Gastroesophageal sphincter (tissue), 4 donors: ENCODE data around the gene KIZ. TPM values are rescaled to one million over a fixed set of nuclear protein-coding genes. Genes with fewer than 3 reads are reported as not detected.

ENCODE experiments used
- ATAC-seq: fragments of 150-250 bp; one replicate; pipeline ENCODE4 v1.9.1; 2016; ENCODE audit warnings: mild to moderate bottlenecking, moderate library complexity
- H3K27ac ChIP-seq, 4 donors: fragments of 200-600 bp; sonication (generic) in 3 of 4; 1 replicate in 3 of 4; 2 replicates in 1 of 4; pipeline ENCODE4 v1.5.1; 2016 to 2019
- H3K27me3 ChIP-seq: fragments of 200-600 bp; sonication (generic); one replicate; pipeline ENCODE4 v1.5.1; 2019
- H3K36me3 ChIP-seq, 2 donors: fragments of 200-600 bp; sonication (generic); one replicate each; pipeline ENCODE4 v1.5.1; 2019; ENCODE audit warnings: control low read depth in 1 of 2
- H3K4me1 ChIP-seq, 3 donors: fragments of 200-600 bp; sonication (generic); 1 replicate in 2 of 3; 2 replicates in 1 of 3; pipeline ENCODE4 v1.5.1; 2016 to 2019; ENCODE audit warnings: control low read depth in 2 of 3
- H3K4me3 ChIP-seq, 2 donors: fragments of 200-600 bp; sonication (generic); one replicate each; pipeline ENCODE4 v1.5.1; 2019; ENCODE audit warnings: mild to moderate bottlenecking in 1 of 2, moderate library complexity in 1 of 2
- H3K9me3 ChIP-seq, 3 donors: fragments of 200-600 bp; sonication (generic); one replicate each; pipeline ENCODE4 v1.5.1; 2017 to 2019; ENCODE audit warnings: control low read depth in 2 of 3
- EP300 ChIP-seq: sonication (generic); formaldehyde crosslinking; IDR thresholded peaks from one replicate; pipeline ENCODE4 v1.6.1; 2017; ENCODE audit warnings: antibody characterized with exemption, mild to moderate bottlenecking
- POLR2A ChIP-seq, 2 donors: fragments of 450-650 bp; IDR thresholded peaks; one replicate each; pipeline ENCODE4 v1.6.1; 2017; ENCODE audit warnings: antibody characterized with exemption in 2 of 2, mild to moderate bottlenecking in 2 of 2, moderate library complexity in 1 of 2
- POLR2AphosphoS5 ChIP-seq: sonication (generic); formaldehyde crosslinking; IDR thresholded peaks from one replicate; pipeline ENCODE4 v1.6.1; 2017; ENCODE audit warnings: antibody characterized with exemption
- WGBS, 2 donors: methylation state at CpG; one replicate each; pipeline ENCODE4 v1.1.5; 2018; ENCODE audit warnings: low coverage in 1 of 2; 5-methylcytosine and 5-hydroxymethylcytosine counted together
- total RNA-seq, 4 donors: library from RNA; depleted of rRNA; stranded (reverse); fragments of >200 nt; gene quantifications; one replicate each; pipeline ENCODE4 v1.1.0, GENCODE V29; 2016
- TF ChIP-seq, protein P1 (sequence below), 4 experiments: fragments of 200-600 bp in 2 of 4; fragments of 450-650 bp in 2 of 4; sonication (generic) in 1 of 4; IDR thresholded peaks; one replicate each; pipeline ENCODE4 v1.5.1; 2017 to 2019; ENCODE audit warnings: antibody characterized with exemption in 4 of 4, mild to moderate bottlenecking in 2 of 4, moderate library complexity in 2 of 4

The KIZ gene
- total RNA-seq, 4 donors from 2014 or later = 19.9 to 31.0 (median 30.6) TPM

DNA sequence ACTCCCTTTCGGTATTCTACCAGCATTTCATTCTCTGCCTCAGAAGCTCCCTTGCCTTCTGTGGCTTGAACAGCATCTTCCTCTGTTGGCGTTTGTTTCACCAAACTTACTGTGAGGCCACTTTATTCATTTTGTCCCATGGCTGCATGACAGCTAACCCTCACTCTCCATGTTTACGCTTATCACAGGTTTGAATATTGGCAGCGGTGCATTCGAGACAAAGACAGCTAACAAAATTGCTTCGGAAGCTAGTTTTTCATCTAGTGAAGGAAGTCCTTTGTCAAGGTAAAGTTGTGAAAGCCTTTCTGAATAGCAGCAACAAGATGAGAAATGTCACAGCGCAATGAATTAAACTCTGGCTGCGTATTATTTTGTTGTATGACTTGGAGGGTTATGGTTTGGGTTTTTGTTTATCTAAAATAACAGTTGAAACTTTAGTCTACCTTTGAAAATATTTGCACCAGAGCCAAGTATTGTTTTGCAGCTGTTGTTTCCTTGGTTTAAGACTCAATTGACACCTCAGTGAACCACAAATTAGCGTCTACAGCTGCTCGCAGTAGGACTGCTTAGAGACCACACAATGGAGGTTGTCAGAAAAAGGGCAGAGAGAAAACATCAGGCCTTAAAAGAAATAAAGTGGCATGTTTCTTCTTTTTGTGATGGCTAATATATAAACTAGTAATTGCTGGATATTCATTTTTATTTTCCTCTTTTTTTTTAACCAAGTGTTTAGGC lies 106.8 kb downstream of the KIZ start:
- no peak for ATAC-seq
- H3K36me3 ChIP-seq = peaks cover 0 to 60% of the 10 kb centered on the region in 2 donors
- H3K27ac ChIP-seq = no peak overlapping the region
- H3K4me3 ChIP-seq = no peak overlapping the region
- H3K27me3 ChIP-seq = no peaks in the 10 kb centered on the region
- peaks cover 0 to 8% (median 0%) of the 10 kb centered on the region in 3 donors for H3K4me1 ChIP-seq
- no peaks in the 10 kb centered on the region for H3K9me3 ChIP-seq
- WGBS, 2 donors = 84 to 87% methylated on average over 8 to 10 of the region's 10 CpGs
- TF ChIP-seq EP300 (no peak), POLR2A (IDR thresholded peaks at IDR 0.05) (no peak), POLR2AphosphoS5 (no peak)
- TF ChIP-seq, protein P1, sequence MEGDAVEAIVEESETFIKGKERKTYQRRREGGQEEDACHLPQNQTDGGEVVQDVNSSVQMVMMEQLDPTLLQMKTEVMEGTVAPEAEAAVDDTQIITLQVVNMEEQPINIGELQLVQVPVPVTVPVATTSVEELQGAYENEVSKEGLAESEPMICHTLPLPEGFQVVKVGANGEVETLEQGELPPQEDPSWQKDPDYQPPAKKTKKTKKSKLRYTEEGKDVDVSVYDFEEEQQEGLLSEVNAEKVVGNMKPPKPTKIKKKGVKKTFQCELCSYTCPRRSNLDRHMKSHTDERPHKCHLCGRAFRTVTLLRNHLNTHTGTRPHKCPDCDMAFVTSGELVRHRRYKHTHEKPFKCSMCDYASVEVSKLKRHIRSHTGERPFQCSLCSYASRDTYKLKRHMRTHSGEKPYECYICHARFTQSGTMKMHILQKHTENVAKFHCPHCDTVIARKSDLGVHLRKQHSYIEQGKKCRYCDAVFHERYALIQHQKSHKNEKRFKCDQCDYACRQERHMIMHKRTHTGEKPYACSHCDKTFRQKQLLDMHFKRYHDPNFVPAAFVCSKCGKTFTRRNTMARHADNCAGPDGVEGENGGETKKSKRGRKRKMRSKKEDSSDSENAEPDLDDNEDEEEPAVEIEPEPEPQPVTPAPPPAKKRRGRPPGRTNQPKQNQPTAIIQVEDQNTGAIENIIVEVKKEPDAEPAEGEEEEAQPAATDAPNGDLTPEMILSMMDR (IDR thresholded peaks at IDR 0.05) = no peak

DNA sequence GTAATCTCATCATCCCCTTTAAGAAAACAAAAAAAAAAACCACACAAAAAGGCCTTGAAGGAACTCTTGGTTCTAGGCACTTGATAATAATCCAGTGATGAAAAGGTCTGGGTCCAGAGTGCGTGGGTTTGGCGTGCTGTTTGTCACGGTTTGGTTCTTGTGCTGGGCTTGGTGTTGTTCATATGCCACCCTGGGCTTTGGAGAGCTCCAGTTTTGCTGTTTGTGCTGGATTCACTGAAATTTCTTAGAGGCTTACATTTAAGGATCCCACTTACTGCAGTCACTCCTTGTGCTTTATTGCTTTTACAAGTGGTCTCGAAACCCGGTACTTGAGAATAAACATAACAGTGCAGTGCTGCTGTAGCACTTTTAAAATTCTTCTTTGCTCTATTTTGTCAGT lies 108.4 kb downstream of the KIZ start:
- TF ChIP-seq POLR2A (IDR thresholded peaks at IDR 0.05) (no peak), POLR2AphosphoS5 (no peak), EP300 (no peak)
- TF ChIP-seq, protein P1 (IDR thresholded peaks at IDR 0.05) = no peak
- Histone ChIP-seq H3K27me3 (no peaks in the 10 kb centered on the region), H3K4me3 (no peak overlapping the region), H3K36me3 (peaks cover 0 to 60% of the 10 kb centered on the region in 2 donors), H3K27ac (no peak overlapping the region), H3K4me1 (peaks cover 0 to 8% (median 0%) of the 10 kb centered on the region in 3 donors), H3K9me3 (no peaks in the 10 kb centered on the region)
- 85 to 86% methylated on average over 4 to 5 of the region's 5 CpGs for WGBS, 2 donors
- no peak for ATAC-seq

DNA sequence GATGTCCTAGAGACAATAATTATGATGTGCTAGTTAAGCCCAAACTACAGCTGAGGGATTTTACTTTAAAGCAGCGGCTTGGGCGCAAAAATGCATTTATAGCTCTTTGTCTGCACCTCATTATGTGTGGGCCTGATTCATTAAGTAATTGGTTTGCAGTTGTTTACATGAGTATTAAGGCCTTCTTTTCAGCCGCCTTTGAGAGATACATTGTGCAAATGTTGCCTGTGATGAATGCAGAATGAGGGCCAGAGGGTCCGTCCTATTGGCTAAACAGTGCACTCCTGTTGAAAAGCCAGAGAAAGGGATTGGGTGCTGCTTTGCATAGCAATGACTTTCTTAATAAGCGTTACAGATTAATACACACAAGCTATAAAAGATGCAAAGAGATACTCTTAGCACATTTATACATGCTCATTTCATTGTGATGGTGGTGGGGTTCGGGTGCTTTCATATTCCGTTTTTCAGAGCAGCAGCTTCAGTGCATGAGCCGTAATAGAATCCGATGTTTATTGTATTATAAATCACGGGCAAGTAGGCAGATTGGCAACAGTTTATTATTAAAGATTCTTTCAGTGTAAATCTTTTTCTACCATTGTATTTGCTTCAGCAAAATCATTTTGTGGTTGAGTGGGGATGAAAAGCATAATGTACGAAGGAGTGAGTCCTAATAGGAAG lies 109.1 kb downstream of the KIZ start:
- 82 to 84% methylated on average over 10 to 11 of the region's 11 CpGs for WGBS, 2 donors
- Histone ChIP-seq H3K4me3 (no peak overlapping the region), H3K27me3 (no peaks in the 10 kb centered on the region), H3K9me3 (no peaks in the 10 kb centered on the region), H3K27ac (no peak overlapping the region), H3K36me3 (peaks cover 0 to 56% of the 10 kb centered on the region in 2 donors), H3K4me1 (peaks cover 0 to 8% (median 0%) of the 10 kb centered on the region in 3 donors)
- TF ChIP-seq POLR2A (IDR thresholded peaks at IDR 0.05) = no peak
- TF ChIP-seq EP300 = no peak
- TF ChIP-seq POLR2AphosphoS5 = no peak
- TF ChIP-seq, protein P1 (IDR thresholded peaks at IDR 0.05) = no peak
- ATAC-seq = no peak

DNA sequence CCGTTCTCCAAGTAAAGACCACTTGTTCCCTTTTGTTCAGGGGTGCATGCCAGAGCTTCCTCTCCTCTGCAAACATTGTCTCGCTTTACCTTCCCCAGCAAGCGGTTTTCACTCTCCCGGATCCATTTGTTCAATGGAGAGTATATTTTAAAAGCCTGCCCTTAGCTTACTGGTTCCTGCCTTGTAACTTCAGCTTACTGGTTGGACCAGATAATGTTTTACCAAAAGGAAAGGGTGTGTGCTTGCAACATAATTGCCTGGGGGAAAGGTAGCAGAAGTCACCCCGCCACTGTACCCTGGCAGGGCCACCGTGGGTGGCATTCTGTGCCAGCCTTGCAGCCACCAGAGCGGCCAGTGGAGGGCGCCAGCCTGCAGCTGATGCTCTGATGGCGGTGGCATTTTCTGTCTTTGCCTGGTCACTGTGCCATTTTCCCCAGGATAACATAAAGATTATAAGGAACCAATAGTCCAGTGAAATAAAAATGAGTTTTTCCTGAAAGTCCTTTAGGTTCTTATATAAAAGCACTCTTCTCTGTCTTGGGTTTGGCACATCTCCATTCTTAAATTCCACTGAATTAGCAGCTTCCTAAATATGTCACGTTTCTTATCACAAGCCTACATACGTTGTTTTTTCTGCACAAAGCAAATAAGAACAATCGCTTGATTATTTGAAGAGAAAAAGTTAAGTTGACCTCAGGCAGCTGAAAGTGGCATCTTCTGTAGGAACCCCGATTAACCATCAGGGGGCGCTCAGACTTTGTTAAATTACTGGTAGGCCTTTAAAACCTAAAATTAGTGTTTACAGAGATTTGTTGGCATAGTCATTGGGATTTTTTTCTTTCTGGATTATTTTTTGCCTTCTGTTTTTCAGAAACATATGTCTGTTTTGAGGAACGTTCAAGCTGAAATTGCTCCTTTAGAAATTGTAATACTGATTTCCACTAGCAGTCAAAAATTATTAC lies 109.9 kb downstream of the KIZ start:
- WGBS, 2 donors = 11 to 18% methylated on average over 10 to 12 of the region's 15 CpGs
- peaks cover 0 to 8% (median 0%) of the 10 kb centered on the region in 3 donors for H3K4me1 ChIP-seq
- no peaks in the 10 kb centered on the region for H3K27me3 ChIP-seq
- no peak for TF ChIP-seq EP300
- TF ChIP-seq, protein P1 (IDR thresholded peaks at IDR 0.05) = peak; percentile 43 to 72 (median 60)
- no peak overlapping the region for H3K27ac ChIP-seq
- no peaks in the 10 kb centered on the region for H3K9me3 ChIP-seq
- ATAC-seq = peak; percentile 34
- no peak overlapping the region for H3K4me3 ChIP-seq
- peaks cover 0 to 55% of the 10 kb centered on the region in 2 donors for H3K36me3 ChIP-seq
